ENCODE measurements around the gene TTR. TPM values are rescaled to one million over a fixed set of nuclear protein-coding genes. Genes with fewer than 3 reads are reported as not detected.

TTR gene
- total RNA-seq, 2 donors from 2014 or later = not detected

DNA sequence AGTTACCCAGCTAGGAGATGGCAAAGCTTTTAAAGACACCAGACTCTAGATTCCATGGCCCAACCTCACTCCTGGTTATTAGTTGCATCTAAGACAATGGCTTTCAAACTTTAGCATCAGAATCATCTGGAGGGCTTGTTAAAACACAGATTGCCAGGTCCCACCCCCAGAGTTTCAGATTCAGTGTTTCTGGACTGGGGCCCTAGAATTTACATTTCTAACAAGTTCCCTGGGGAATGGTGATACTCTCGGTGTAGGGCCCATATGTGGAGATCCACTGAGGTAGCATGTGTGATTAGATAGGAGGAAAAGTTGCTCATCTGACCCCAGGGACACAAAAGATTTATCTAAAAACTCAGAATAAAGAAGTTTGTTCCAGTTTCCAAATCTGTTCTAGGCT lies 14.5 kb upstream of the TTR start:
- no peaks in the 10 kb centered on the region for H3K4me1 ChIP-seq (ENCODE audit: control insufficient read depth in 1 of 2, low read depth in 2 of 2)
- no peaks in the 10 kb centered on the region for H3K27me3 ChIP-seq (replicated peaks; ENCODE audit: insufficient read depth)
- no peak for ATAC-seq (ENCODE audit: insufficient number of reproducible peaks, low FRiP score, low read depth)
- H3K27ac ChIP-seq = no peak overlapping the region
- DNase-seq (ENCODE audit: low spot score) = no peak
- H3K36me3 ChIP-seq = no peaks in the 10 kb centered on the region
- H3K4me3 ChIP-seq = no peak overlapping the region
- H3K9me3 ChIP-seq = no peaks in the 10 kb centered on the region
- TF ChIP-seq, protein P1, sequence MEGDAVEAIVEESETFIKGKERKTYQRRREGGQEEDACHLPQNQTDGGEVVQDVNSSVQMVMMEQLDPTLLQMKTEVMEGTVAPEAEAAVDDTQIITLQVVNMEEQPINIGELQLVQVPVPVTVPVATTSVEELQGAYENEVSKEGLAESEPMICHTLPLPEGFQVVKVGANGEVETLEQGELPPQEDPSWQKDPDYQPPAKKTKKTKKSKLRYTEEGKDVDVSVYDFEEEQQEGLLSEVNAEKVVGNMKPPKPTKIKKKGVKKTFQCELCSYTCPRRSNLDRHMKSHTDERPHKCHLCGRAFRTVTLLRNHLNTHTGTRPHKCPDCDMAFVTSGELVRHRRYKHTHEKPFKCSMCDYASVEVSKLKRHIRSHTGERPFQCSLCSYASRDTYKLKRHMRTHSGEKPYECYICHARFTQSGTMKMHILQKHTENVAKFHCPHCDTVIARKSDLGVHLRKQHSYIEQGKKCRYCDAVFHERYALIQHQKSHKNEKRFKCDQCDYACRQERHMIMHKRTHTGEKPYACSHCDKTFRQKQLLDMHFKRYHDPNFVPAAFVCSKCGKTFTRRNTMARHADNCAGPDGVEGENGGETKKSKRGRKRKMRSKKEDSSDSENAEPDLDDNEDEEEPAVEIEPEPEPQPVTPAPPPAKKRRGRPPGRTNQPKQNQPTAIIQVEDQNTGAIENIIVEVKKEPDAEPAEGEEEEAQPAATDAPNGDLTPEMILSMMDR (IDR thresholded peaks at IDR 0.05) = no peak

DNA sequence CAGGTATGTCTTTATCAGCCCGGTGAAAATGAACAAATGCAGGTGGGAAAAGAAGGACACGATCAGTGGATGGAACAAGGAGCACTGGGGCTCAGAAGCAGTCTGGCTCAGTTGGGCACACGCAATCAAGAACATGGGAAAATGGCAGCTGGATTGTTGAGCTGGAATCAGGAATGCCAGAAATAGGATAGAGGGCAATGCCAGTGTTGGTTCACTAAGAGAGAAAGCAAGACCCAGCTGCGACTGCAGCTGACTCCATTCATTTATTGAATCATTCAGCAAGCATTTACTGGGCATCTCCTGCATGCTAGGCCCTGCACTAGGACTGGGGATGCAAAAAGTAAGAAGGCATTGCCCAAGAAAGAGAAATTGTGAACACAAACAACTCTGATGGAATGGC lies 13.6 kb upstream of the TTR start:
- Histone ChIP-seq H3K4me1 (ENCODE audit: control insufficient read depth in 1 of 2, low read depth in 2 of 2) (no peaks in the 10 kb centered on the region), H3K4me3 (no peak overlapping the region), H3K9me3 (no peaks in the 10 kb centered on the region), H3K36me3 (no peaks in the 10 kb centered on the region), H3K27ac (no peak overlapping the region), H3K27me3 (replicated peaks; ENCODE audit: insufficient read depth) (no peaks in the 10 kb centered on the region)
- TF ChIP-seq, protein P1 (IDR thresholded peaks at IDR 0.05) = no peak
- ATAC-seq (ENCODE audit: insufficient number of reproducible peaks, low FRiP score, low read depth) (no peak), DNase-seq (ENCODE audit: low spot score) (no peak)

DNA sequence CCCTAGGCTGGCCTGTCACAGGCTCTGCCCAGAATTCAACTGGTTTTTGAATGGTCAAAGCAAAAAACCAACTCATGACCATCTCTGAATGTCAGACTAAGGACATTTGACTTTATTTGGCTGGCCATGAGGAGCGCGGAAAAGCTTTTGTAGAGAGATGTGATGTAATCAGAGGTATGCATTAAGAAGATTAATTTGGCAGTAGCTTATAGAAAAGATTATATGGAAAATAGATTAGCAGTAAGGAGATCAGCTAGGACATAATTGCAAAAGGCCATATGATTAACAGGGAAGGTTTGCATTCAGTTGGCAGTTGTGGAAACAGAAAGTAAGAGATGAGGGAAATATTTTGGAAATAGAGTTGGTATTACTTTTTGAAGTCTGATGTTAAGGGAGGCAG lies 12.3 kb upstream of the TTR start:
- no peak for ATAC-seq (ENCODE audit: insufficient number of reproducible peaks, low FRiP score, low read depth)
- TF ChIP-seq, protein P1 (IDR thresholded peaks at IDR 0.05) = no peak
- no peaks in the 10 kb centered on the region for H3K36me3 ChIP-seq

DNA sequence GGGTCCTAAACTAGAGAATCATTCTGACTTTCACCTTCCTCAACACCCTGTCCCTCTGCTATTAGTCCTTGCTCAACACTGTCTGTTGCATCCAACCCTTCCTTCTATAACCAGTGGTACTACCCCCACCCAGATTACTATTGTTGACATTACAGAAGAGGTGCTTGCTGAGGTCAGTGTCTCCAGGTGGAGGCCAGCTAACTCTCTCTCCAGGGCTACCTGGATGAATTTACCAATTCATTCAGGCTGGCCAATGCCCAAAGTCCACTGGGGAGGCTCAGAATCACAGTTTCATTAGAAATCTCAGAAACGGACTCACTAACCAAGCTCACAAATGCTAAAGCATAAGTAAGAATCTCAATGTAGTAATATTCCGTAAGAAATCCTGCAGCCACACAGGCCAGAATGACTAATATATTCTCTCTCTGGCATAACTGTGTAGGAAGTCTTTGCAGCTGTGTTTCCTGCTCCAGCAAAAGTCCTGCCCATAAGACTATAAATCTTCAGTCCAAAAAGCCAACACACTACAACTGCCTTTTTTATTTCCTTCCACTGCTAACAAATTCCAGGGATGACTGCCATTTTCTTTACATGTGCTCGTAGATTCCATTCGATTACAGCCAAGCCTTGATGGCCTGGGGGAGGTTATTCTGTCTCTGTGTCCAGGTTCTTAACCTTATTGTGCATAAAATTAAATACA lies 10.0 kb upstream of the TTR start:
- TF ChIP-seq, protein P1 (IDR thresholded peaks at IDR 0.05) = no peak
- no peak for ATAC-seq (ENCODE audit: insufficient number of reproducible peaks, low FRiP score, low read depth)

More for the DNA sequence above, 12.3 kb upstream of the TTR start:
- DNase-seq (ENCODE audit: low spot score) = no peak
- H3K27me3 ChIP-seq (replicated peaks; ENCODE audit: insufficient read depth) = no peaks in the 10 kb centered on the region
- no peak overlapping the region for H3K4me3 ChIP-seq
- H3K27ac ChIP-seq = no peak overlapping the region
- H3K4me1 ChIP-seq (ENCODE audit: control insufficient read depth in 1 of 2, low read depth in 2 of 2) = no peaks in the 10 kb centered on the region
- H3K9me3 ChIP-seq = no peaks in the 10 kb centered on the region

DNA sequence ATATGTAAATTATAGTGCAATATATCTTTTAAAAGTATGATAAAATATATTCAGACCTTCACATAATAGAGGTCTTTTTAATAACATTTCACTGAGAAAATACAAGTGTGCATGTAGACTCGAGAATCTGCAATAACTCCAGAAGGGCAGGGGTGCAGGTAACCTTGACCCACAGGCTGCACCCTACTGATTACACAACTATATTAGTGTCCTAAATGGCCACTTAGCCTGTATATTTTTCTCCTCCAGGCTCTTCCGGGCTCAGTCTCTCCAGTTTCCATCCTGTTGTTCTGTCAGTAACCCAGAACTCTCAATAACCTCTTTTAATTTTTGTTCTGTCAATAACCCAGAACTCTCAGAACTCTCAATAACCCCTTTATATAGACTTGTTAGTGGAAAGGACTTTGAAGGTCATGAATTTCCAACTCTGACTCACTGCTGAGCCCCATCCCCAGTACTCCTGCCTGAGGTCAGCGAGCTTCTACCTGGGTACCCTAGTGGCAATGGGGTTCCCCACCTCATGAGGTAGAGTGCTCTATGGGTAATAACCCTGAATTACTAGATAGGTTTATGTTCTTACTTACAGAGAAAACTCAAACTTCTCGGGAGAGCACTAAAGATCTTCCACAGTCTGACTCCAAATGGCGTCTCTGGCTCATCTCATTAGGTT lies 8.4 kb upstream of the TTR start:
- Histone ChIP-seq H3K9me3 (no peaks in the 10 kb centered on the region), H3K4me3 (no peak overlapping the region), H3K27me3 (replicated peaks; ENCODE audit: insufficient read depth) (no peaks in the 10 kb centered on the region), H3K27ac (no peak overlapping the region), H3K36me3 (no peaks in the 10 kb centered on the region), H3K4me1 (ENCODE audit: control insufficient read depth in 1 of 2, low read depth in 2 of 2) (no peaks in the 10 kb centered on the region)
- DNase-seq (ENCODE audit: low spot score) (no peak), ATAC-seq (ENCODE audit: insufficient number of reproducible peaks, low FRiP score, low read depth) (no peak)
- TF ChIP-seq, protein P1 (IDR thresholded peaks at IDR 0.05) = no peak

More for the DNA sequence above, 10.0 kb upstream of the TTR start:
- H3K27me3 ChIP-seq (replicated peaks; ENCODE audit: insufficient read depth) = no peaks in the 10 kb centered on the region
- H3K9me3 ChIP-seq = no peaks in the 10 kb centered on the region
- no peaks in the 10 kb centered on the region for H3K36me3 ChIP-seq
- no peak overlapping the region for H3K4me3 ChIP-seq
- no peak overlapping the region for H3K27ac ChIP-seq
- DNase-seq (ENCODE audit: low spot score) = no peak
- H3K4me1 ChIP-seq (ENCODE audit: control insufficient read depth in 1 of 2, low read depth in 2 of 2) = no peaks in the 10 kb centered on the region

Measured in thoracic aorta (tissue), 2 donors.